Embryonic facial prominence (tissue), 1 donor: ENCODE data around the gene HOXC6.

Experiments
- DNase-seq: peaks from one replicate; pipeline ENCODE4 v3.0.0-alpha.2; 2016; ENCODE audit errors: extremely low spot score

The HOXC6 gene

DNA sequence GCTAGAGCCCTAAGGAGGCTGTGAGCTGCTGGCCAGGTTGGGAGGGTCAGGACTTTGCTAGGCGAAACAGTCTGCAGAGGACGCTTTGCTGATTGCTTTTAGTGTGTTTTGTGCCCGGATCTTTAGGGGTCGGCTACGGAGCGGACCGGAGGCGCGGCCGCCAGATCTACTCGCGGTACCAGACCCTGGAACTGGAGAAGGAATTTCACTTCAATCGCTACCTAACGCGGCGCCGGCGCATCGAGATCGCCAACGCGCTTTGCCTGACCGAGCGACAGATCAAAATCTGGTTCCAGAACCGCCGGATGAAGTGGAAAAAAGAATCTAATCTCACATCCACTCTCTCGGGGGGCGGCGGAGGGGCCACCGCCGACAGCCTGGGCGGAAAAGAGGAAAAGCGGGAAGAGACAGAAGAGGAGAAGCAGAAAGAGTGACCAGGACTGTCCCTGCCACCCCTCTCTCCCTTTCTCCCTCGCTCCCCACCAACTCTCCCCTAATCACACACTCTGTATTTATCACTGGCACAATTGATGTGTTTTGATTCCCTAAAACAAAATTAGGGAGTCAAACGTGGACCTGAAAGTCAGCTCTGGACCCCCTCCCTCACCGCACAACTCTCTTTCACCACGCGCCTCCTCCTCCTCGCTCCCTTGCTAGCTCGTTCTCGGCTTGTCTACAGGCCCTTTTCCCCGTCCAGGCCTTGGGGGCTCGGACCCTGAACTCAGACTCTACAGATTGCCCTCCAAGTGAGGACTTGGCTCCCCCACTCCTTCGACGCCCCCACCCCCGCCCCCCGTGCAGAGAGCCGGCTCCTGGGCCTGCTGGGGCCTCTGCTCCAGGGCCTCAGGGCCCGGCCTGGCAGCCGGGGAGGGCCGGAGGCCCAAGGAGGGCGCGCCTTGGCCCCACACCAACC is 1.5 kb downstream of the HOXC6 start:
- no peak for DNase-seq

DNA sequence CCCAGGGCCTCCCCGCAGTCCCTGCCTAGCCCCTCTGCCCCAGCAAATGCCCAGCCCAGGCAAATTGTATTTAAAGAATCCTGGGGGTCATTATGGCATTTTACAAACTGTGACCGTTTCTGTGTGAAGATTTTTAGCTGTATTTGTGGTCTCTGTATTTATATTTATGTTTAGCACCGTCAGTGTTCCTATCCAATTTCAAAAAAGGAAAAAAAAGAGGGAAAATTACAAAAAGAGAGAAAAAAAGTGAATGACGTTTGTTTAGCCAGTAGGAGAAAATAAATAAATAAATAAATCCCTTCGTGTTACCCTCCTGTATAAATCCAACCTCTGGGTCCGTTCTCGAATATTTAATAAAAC is 2.2 kb downstream of the HOXC6 start:
- no peak for DNase-seq

DNA sequence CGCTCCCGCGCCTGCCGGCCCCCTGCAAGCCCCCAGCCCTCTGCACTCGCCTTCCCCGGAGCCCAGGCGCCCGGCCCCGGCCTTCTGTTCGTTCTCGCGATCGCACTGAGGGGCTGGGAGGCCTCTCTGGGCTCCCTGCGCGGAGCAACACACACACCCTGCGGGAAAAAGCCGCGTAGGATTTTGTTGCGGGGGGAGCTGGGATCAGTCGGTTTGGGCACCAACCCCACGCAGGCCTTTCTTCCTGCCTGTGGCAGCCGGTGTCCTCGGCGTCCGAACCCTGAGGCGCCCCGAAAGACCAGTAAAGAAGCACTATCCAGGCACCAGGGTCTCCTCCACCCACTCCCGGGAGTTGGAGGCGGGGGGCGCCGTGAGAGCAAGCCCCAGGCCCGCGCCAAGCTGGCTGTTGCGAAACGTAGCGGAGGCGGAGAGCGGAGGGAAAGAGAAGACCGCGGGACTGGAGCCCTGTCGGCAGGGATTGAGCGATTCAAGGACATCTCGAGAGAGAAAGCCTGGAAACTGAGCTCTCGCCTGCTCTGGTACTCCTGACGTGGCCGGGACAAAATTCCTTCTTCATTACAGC is 2.7 kb downstream of the HOXC6 start:
- DNase-seq, result no peak

DNA sequence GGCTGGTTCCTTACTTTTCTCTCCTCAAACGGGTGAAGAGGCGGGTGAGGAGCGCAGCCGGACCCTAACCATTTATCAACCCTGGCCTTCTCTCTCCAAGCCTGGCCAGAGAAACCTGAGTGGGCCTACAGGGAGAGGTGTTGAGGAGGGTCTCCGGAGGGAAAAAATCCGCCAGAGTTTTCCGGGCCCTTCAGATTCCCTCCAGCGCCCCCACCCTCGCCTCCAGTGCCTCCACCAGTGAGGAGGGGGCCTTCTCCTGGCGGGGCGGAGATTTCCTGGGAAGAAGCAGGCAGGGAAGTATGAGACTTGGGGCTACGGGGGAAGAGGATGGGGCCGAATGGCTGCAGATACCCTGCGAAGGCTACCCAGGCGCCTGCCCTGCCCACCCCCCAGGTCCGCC is 3.2 kb downstream of the HOXC6 start:
- no peak for DNase-seq

DNA sequence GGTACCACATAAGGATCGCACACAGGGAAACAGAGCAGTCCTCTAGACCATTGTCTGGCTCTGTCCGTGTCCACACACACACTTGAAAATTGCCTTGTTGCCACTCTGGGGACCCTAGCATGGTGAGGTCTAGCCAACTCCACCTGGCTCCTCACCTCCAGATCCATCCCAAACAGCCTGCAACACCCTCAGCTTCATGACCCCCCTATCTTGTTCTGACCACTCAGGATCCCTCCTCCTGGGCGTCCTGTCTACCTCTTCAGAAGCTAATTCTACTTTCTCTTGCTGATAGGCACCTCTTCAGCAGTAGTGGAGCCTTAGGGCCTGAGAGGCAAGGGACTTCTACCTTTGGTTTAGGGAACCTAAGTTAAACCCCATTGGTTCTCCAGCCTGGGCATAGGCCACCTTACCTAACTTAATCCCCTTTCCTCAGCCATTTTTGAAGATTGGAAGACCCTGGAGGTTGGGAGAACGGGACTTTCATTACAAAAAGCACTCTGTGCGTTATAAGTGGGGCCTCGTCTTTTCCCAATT is 3.9 kb downstream of the HOXC6 start:
- DNase-seq, result no peak

DNA sequence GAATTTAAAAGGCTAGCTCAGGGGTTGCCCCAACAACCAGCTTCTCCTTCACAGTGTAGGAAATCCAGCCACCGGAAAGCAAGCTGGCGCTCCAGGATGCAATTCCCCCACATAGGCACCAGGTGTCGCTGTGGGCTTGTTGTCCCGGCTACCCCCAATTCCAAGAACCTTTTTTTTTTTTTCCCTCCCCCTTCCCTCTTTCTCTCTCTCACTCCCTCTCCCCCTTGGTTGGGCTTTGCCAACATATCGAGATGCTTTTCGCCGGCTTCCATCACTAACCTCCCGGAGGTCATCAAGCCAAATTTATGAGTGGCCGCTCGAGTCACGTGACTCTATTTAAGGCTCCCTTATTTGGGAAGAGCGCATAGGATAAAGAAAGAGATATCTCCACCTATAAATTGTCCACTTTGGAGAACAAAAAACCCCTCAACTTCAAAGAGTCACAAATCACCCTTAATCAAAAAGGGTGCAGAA is 4.4 kb downstream of the HOXC6 start, which contains the start of gene HOXC5:
Gene HOXC5, plus strand, starts transcription at position 424 of the 474 bp plus-strand sequence. CDS start 73 bp downstream, outside the sequence.
- peak; percentile 31 for DNase-seq

DNA sequence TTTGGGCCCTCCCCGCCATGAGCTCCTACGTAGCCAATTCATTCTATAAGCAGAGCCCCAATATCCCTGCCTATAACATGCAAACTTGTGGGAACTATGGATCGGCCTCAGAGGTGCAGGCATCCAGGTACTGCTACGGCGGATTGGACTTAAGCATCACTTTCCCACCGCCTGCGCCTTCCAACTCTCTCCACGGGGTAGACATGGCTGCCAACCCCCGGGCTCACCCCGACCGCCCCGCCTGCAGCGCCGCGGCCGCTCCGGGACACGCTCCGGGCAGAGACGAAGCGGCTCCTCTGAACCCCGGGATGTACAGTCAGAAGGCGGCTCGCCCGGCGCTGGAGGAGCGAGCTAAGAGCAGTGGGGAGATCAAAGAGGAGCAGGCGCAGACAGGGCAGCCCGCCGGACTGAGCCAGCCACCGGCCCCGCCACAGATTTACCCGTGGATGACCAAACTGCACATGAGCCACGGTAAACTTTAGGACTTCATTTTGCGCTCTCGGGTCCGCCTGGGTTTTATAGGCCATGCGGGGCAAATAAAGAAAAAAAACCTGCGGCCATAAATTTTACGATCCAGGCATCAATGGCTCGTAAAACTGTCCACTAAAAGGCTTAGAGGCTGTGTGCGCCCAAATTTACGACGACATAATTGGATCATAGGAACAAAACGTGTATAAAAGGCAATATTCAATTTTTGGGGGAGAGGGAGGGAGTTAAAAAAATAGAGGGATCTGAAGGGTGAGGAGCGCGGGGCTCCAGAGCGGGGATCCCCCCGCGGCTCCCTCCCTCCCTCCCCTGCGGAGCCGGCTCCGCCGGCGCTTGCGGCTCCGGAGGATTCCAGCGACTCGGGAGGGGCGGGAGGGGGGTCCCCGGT is 5.1 kb downstream of the HOXC6 start:
- no peak for DNase-seq

DNA sequence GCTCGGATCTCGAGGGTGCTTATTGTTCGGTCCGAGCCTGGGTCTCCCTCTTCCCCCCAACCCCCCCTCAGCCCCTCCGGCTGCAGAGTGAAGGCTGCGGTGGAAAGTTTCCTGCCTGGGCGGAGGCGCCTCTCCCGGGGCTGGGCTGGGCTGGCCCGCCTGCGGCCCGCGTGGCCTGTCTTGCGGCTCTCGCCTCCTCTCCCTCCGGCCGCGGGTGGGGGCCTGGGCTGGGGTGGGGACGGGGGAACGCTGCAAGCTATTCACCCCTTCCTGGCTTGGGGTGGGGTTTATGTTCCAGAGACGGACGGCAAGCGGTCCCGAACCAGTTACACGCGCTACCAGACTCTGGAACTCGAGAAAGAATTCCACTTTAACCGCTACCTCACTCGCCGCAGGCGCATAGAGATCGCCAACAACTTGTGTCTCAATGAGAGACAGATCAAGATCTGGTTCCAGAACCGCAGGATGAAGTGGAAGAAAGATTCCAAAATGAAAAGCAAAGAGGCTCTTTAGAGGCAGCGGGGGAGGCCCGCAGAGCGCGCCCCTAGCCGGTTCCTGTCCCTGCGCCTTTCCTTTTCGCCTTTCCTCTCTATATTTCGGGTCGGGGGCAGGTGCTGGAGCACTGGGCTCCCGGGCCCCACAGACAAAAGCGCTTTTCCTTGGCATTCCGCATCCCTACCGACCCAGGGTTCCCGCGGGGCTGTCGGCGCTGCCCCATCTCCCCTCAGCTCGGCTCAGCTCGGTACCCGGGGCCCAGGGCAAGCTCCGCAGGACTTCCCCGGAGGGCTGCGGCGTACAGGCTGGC is 5.9 kb downstream of the HOXC6 start:
- no peak for DNase-seq

DNA sequence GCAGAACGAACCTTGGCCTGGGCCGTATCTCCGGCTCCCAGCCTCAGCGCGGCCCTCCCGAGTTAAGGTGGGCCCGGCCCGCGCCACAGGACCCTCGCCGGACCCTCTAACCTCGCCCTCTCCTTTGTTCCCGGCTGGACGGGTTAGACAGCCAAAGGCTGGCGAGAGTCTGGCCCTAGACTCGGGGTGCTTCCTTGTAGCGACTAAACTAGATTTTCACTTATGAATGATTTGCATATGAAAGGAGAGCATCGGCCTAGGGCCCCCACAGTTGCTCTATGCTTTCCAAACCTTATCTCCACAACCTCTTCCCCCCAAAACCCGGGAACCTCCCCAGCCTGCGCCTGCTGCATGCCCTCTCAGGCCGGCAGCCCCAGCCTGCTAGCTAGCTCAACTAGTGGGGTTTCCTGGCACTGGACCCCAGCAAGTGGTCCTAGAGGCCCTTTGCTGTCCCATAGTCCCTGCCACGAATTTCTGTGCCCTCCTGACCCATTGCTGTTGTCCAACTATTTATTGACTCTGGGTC is 6.6 kb downstream of the HOXC6 start:
- DNase-seq, result no peak

DNA sequence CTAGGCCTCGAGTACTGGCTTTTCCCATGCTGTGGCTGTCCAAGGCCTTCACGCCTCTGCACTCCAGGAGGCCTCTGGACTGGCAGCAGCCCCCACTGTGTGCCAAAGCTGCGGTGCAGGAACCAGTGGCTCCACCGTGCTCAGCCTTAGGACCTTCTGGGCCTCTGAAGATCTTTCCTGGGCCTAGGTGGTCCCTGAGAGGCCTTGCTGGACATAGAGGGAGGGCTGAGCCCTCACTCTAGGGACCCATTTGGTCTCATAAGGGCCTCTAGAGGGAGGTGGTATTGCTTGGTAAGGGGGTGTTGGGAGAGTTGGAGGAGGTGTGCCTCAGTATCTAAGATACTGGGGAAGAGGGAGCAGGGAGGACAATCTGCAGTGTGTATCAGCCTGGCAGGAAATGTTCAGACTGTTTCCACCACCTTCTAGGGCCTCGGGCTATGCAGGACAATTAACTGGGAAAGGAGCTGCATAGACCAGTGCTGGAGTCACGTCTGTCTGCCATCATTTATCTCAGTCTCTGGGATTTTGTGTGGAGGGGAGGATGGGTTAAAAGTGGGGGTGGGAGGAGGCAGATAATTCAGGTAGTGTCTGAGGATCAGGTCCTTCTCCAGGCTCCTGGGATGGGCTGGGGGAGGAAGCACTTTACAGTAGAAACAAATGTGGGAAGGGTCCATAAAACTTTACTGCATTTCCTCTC is 7.5 kb downstream of the HOXC6 start:
- DNase-seq, result no peak

DNA sequence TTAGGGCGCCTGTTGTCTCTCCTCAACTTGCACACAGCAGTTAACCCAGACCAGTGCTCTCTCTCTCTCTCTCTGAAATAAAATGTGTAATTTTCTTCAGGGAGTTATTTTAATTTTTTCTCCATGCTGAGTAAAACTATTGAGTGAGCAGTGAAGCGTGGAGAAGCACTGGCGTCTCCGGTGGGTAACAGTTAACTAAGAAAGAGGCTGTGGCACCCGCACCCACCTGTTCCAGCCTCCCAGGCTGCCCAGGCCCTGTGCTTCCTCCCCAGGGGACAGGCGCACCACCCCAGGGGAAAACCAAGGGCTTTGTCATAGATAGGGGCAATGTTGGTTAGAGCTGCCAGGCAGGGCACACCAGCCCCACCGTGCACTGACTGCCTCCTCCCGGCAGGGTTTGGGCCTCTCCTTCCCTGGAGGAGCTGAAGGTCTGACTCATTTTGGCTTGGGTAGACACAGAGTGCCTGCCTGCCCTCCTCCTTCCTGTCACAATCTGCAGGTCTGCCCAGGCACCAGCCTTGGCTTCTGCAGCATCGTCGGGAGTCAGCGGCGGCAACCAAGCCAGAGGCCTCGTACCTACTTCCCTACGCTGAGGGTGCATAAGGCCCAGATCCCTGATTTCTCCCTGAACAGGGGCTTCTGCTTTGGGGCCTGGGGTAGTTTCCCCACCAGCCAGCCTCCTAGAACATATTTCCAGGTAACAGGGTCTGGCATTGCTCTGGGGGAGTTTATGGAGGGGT is 8.6 kb downstream of the HOXC6 start:
- no peak for DNase-seq

DNA sequence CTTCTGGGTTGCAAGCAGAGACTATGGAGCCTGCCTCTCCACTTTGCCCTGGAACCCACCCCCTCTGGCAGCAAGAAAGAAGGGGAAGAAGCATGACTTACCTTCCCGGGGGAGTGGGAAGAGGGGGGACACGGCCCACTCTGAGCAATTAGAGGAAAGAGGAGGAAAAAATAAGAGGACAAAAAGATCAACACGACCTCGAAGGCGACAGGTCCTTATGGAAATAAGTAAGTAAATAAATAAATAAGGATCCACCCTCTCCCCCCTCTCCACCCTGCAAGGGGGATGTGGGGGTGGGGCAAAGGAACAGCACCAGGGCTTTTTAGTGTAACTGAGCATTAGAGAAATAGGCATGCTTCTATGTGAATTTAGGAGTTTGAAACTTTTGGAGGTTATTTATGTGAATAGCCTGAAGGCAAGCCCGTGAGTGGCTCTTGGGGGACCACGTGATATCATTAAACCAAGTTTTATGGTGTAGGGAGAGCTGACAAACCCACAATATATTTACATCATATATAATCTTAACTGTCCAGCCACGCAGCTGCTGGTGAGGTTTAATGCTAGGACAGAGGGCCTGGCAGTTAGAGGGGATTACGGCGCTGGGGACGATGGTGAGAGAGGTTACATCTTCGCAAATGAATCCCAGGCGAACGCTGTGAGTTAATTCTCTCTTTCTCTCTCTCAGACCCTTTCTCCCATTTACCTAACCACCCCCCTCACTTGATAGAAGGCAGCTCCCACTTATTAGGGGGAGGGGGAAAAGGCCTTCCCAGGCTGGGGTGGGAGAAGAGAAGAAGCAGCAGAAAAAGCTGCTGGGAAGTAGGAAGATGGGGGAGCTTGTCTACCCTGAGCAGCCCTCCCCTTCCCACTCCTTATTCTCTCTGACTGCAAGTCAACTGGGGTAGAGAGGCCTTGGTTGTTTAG is 9.4 kb downstream of the HOXC6 start:
- DNase-seq, result no peak

DNA sequence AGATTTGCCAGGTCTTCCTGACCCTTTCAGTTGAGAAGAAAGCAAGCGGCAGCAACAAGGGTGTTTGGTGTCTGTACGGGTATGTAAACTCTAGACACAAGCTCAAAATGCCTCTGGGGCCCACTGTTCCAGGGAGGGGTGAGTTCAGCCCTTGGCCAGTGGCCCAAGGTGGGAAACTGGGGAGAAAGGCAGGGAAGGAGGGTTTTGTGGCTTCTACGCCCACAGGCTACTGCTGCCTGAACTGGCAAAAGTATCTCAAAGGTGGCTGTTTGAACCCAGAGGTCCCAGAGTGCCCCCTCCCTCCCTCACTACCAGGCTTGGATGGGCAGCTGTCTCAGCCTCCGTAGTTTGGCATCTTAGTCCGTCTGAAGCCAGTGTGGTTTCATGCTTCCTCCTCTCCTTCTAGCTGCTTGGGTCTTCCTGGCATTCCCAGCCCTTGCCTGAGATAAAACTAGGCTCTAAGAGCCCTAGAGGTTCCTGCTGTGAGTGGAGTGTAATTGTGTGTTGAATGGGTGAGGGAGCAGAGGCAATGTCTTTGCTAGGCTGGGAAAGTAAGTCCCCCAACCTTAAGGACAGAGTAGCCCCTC is 10.1 kb downstream of the HOXC6 start:
- DNase-seq, result no peak

DNA sequence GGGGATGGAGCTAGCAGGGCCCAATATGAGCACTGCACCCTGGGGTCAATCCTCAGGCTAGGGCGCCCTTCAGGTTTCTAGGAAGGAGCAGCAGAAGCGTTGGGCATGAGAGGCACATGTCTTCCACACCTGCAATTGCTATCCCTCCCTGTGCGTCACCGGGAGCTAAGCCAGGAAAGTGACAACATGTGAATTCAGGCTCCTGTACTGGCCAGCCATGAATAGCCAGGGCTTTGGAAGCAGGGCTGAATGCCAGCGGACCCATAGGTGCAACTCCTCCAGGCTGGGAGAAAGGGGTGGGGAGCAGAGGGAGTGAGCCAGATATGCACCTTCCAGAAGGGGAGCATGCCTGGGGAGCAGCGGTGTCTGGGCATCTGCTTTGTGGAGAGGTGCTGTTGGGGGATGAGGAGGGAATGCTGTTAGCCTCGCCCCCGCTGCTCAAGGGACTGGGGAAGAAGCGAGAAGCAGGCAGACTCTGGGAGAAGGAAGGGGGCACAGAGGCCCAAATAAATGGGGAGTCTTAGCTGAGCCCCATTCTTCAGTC is 10.7 kb downstream of the HOXC6 start:
- no peak for DNase-seq

DNA sequence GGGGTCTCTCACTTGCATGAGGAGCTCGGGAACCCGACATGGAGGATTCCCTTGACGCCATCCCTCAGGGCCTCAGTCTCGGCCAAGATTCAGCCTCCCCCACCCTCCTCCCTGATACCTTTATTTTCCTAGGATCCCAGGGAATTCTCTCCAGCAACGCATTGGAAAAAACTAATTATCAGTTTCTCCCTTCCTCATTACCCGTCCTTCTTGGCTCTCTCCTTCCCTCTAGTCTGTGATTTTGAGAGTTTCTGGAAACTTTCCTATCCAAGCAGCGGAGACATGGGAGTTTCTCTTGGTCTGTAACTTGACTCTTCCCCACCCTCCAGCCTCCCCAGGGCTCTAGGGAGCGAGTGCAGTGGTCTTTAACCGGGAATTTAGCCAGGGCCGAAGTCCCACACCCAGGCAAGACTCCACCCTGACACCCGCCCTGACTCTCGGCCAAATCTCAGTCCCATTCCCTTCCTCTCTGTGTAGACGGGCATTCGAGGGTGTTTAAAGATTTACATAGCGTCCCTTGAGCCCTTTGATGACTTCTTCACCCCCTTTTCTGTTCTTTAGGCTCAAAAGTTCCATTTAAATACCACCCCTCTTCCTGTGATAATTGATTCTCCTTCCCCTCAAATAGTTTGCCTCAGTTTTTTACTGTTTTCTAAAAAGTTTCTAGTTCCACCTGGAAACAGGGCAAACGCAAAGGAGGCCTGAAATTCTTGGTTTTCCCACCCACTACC is 11.3 kb downstream of the HOXC6 start:
- no peak for DNase-seq

DNA sequence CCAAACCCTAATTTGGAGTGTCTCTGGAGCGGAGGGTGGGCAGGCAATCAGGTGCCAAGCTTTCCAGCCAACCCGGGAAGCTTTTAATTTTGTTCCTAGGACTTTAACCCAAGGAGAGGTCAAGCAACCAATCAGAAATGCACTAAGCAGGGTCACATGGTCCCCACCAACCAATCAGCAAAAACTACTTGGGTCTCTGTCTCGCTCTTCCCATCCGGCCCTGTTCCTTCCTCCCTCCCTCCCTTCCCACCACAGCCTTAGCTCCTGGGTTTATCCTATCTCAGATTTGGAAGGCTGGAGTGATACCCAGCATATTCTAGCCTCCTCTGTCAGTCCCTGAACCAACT is 11.9 kb downstream of the HOXC6 start:
- DNase-seq, result no peak

DNA sequence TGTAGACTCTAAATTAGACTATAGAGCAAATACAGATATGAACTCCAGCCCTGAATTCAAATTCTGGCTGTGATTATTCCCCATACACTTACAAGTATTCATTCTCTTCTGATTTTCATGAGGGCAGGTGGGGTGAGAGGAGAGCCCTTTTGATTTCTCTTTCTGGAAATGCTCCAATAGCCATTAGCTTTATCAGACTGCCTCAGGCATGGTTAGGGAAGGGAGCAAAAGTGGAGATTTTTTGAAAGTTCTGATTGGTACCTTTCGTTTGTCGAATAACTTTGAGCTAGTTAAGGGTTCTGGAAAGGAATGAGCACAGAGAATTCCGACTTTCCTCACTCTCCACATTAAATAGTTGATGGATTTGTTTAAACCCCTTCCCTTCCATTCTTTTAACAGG is 12.4 kb downstream of the HOXC6 start:
- no peak for DNase-seq
